SKM-1 (cell line): Measurements from ENCODE around the gene C2CD4C.
"Not testable (repeated sequence)": the region's sequence is repeated elsewhere in the genome, so short reads cannot be mapped to it uniquely, and the experiment has no call there.

ENCODE experiments used
- DNase-seq: peaks from one replicate; lab custom pipeline; 2025; ENCODE audit not compliant: unreplicated experiment; lab: John Stamatoyannopoulos, UW

The C2CD4C gene

GRCh38 chr19:415292-415691 lies 6.3 kb upstream of the C2CD4C start:
- no peak for DNase-seq

- no peak for DNase-seq
Observed at GRCh38 chr19:413756-414420, 4.9 kb upstream of the C2CD4C start.

GRCh38 chr19:412356-413355 lies 3.7 kb upstream of the C2CD4C start:
- DNase-seq = no peak

- no peak for DNase-seq
Observed at GRCh38 chr19:411723-412355, 2.9 kb upstream of the C2CD4C start.

- DNase-seq = not testable (repeated sequence)
Observed at GRCh38 chr19:411121-411722, 2.3 kb upstream of the C2CD4C start.

- DNase-seq = no peak
Observed at GRCh38 chr19:410243-410781, 1.4 kb upstream of the C2CD4C start.

- no peak for DNase-seq
Observed at GRCh38 chr19:409516-410242, 732 bp upstream of the C2CD4C start.

- no peak for DNase-seq
Observed at GRCh38 chr19:408441-408901, 476 bp downstream of the C2CD4C start.

- no peak for DNase-seq
Observed at GRCh38 chr19:407511-408440, 1.2 kb downstream of the C2CD4C start.

GRCh38 chr19:406971-407510 lies 1.9 kb downstream of the C2CD4C start:
- no peak for DNase-seq

GRCh38 chr19:406135-406781 lies 2.7 kb downstream of the C2CD4C start:
- no peak for DNase-seq

GRCh38 chr19:405121-405965 lies 3.6 kb downstream of the C2CD4C start:
- no peak for DNase-seq

GRCh38 chr19:403221-404027 lies 5.5 kb downstream of the C2CD4C start:
- DNase-seq = no peak

- no peak for DNase-seq
Observed at GRCh38 chr19:402786-403185, 6.2 kb downstream of the C2CD4C start.

- no peak for DNase-seq
Observed at GRCh38 chr19:401866-402511, 7.0 kb downstream of the C2CD4C start.
